SK-N-SH treated with all-trans-retinoic acid at 6 μM for 48 hours (cell line): ENCODE data around the gene CDC14B.

Experiments used
- ATAC-seq: fragments of 200-7000 bp; cut with Tn5 transposase; 3 replicates; pipeline ENCODE4 v1.9.1; 2020; ENCODE audit warnings: mild to moderate bottlenecking, moderate library complexity
- ARNTL ChIP-seq: fragments of 450-650 bp; formaldehyde crosslinking; IDR thresholded peaks from 2 replicates; pipeline ENCODE4 v1.5.0; 2020; ENCODE audit warnings: low read depth, mild to moderate bottlenecking, moderate library complexity, borderline replicate concordance
- BACH2 ChIP-seq: fragments of 250-450 bp; sonication (Bioruptor Pico); IDR thresholded peaks from 2 replicates; pipeline ENCODE4 v1.9.0; 2021; ENCODE audit warnings: mild to moderate bottlenecking, borderline replicate concordance
- ESRRG ChIP-seq: fragments of 250-450 bp; sonication (Bioruptor Pico); IDR thresholded peaks from 2 replicates; pipeline ENCODE4 v1.6.1; 2021; ENCODE audit warnings: mild to moderate bottlenecking
- GLIS3 ChIP-seq: fragments of 250-450 bp; sonication (Bioruptor Pico); IDR thresholded peaks from 2 replicates; pipeline ENCODE4 v1.5.0; 2020; ENCODE audit warnings: mild to moderate bottlenecking, moderate library complexity
- ISL1 ChIP-seq: fragments of 250-450 bp; sonication (Bioruptor Pico); IDR thresholded peaks from 2 replicates; pipeline ENCODE4 v2.1.2; 2022; ENCODE audit warnings: mild to moderate bottlenecking, moderate library complexity
- OSR1 ChIP-seq: fragments of 250-450 bp; sonication (Bioruptor Pico); IDR thresholded peaks from 2 replicates; pipeline ENCODE4 v1.8.0; 2022; ENCODE audit warnings: moderate library complexity, mild to moderate bottlenecking, inconsistent platforms
- RARB ChIP-seq: fragments of 250-450 bp; sonication (Bioruptor Pico); IDR thresholded peaks from 2 replicates; pipeline ENCODE4 v1.8.0; 2021; ENCODE audit warnings: mild to moderate bottlenecking, moderate library complexity
- SNAI2 ChIP-seq: fragments of 250-450 bp; sonication (Bioruptor Pico); IDR thresholded peaks from 2 replicates; pipeline ENCODE4 v1.5.0; 2020; ENCODE audit warnings: mild to moderate bottlenecking, moderate library complexity
- TCF4 ChIP-seq: fragments of 250-450 bp; sonication (Bioruptor Pico); IDR thresholded peaks from 2 replicates; pipeline ENCODE4 v1.8.0; 2021; ENCODE audit warnings: mild to moderate bottlenecking, moderate library complexity, borderline replicate concordance
- TOX ChIP-seq: fragments of 250-450 bp; sonication (Bioruptor Pico); IDR thresholded peaks from 2 replicates; pipeline ENCODE4 v1.8.0; 2021; ENCODE audit warnings: mild to moderate bottlenecking, moderate library complexity, borderline replicate concordance
- ZC3H10 ChIP-seq: fragments of 250-450 bp; sonication (Bioruptor Pico); IDR thresholded peaks from 2 replicates; pipeline ENCODE4 v1.5.1; 2021; ENCODE audit warnings: mild to moderate bottlenecking, moderate library complexity
- ZFP3 ChIP-seq: fragments of 250-450 bp; sonication (Bioruptor Pico); IDR thresholded peaks from 2 replicates; pipeline ENCODE4 v1.5.0; 2020; ENCODE audit warnings: mild to moderate bottlenecking, moderate library complexity
- ZFP30 ChIP-seq: fragments of 450-650 bp; formaldehyde crosslinking; IDR thresholded peaks from 2 replicates; pipeline ENCODE4 v1.5.0; 2022; ENCODE audit warnings: mild to moderate bottlenecking, moderate library complexity
- ZNF565 ChIP-seq: fragments of 450-650 bp; formaldehyde crosslinking; conservative IDR thresholded peaks from 2 replicates; pipeline ENCODE4 v1.5.0; 2020; ENCODE audit warnings: low read depth, mild to moderate bottlenecking, moderate library complexity
- ZNF70 ChIP-seq: fragments of 450-650 bp; formaldehyde crosslinking; IDR thresholded peaks from 2 replicates; pipeline ENCODE4 v1.5.0; 2020; ENCODE audit warnings: mild to moderate bottlenecking, moderate library complexity
- TF ChIP-seq, protein P1 (sequence below): fragments of 250-450 bp; sonication (Bioruptor Pico); IDR thresholded peaks from 2 replicates; pipeline ENCODE4 v1.8.0; 2020; ENCODE audit warnings: mild to moderate bottlenecking, moderate library complexity, borderline replicate concordance
- TF ChIP-seq, protein P2 (sequence below): fragments of 250-450 bp; sonication (Bioruptor Pico); IDR thresholded peaks from 2 replicates; pipeline ENCODE4 v1.5.1; 2021; ENCODE audit warnings: mild to moderate bottlenecking, moderate library complexity
- TF ChIP-seq, protein P3 (sequence below): fragments of 250-450 bp; sonication (Bioruptor Pico); IDR thresholded peaks from 2 replicates; pipeline ENCODE4 v1.5.1; 2020; ENCODE audit warnings: low read depth, mild to moderate bottlenecking, moderate library complexity

The CDC14B gene

DNA sequence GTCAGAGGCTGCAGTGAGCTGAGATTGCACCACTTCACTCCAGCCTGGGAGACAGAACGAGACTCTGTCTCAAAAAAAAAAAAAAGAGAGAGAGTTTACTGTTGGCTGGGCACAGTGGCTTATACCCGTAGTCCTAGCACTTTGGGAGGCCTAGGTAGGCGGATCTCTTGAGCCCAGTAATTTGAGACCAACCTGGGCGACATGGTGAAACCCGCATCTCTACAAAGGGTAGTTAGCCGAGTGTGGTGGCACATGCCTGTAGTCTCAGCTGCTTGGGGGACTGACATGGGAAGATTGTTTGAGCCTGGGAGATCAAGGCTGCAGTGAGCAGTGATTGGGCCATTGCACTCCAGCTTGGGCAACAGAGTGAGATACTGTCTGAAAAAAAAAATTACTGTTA is 157.1 kb downstream of the CDC14B start:
- TF ChIP-seq, protein P1, sequence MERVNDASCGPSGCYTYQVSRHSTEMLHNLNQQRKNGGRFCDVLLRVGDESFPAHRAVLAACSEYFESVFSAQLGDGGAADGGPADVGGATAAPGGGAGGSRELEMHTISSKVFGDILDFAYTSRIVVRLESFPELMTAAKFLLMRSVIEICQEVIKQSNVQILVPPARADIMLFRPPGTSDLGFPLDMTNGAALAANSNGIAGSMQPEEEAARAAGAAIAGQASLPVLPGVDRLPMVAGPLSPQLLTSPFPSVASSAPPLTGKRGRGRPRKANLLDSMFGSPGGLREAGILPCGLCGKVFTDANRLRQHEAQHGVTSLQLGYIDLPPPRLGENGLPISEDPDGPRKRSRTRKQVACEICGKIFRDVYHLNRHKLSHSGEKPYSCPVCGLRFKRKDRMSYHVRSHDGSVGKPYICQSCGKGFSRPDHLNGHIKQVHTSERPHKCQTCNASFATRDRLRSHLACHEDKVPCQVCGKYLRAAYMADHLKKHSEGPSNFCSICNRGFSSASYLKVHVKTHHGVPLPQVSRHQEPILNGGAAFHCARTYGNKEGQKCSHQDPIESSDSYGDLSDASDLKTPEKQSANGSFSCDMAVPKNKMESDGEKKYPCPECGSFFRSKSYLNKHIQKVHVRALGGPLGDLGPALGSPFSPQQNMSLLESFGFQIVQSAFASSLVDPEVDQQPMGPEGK (CRISPR knock-in tag) = no peak
- TF ChIP-seq RARB (CRISPR knock-in tag) (no peak), TCF4 (CRISPR knock-in tag) (no peak), ISL1 (CRISPR knock-in tag) (no peak)
- no peak for ATAC-seq

DNA sequence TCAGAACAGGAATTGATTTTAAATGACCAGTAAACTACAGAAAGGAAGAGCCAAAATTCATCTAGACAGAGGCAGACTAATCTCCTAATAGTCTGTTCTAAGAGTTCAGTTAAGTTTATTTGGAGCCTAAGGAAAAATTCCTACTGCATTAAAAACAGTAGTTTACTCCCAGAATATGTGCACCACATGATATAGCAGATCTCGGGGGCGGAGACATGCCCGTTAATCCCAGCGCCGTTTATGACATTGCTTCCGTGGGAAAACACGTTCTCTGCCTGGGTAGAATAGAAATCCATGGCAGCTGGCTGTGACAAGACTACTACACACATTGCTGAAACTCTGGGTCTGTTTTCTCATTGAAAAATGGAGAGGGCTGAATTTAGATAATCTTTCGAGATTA is 158.3 kb downstream of the CDC14B start:
- TF ChIP-seq ZNF565 (CRISPR knock-in tag) (no peak), TCF4 (CRISPR knock-in tag) (no peak), ZNF70 (CRISPR knock-in tag) (no peak), SNAI2 (CRISPR knock-in tag) (no peak)
- no peak for ATAC-seq

DNA sequence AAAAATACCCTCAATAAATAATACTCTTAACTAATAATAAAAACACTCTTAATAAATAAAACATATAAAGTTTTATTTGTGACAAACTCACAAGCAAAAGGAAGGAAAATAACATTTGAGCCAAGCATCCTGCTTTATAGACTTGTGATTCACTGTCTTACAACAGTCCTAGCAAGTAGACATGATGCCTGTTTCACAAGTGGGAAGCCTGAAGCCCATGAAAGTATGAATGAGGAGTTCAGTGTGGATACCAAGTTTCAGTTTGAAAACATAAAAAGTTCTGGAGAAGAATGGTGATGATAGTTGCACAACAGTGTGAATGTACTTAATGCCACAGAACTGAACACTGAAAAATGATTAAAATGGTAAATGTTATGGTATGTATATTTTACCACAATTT is 158.8 kb downstream of the CDC14B start:
- ATAC-seq = peak; percentile 59
- TF ChIP-seq, protein P1 (CRISPR knock-in tag) = no peak
- TF ChIP-seq OSR1 (no peak), ZNF565 (CRISPR knock-in tag) (no peak), SNAI2 (CRISPR knock-in tag) (no peak), RARB (CRISPR knock-in tag) (no peak), ZC3H10 (no peak), TCF4 (CRISPR knock-in tag) (no peak), ZFP30 (CRISPR knock-in tag) (no peak), ZFP3 (CRISPR knock-in tag) (no peak), GLIS3 (CRISPR knock-in tag) (no peak), TOX (CRISPR knock-in tag) (no peak), BACH2 (no peak), ESRRG (no peak), ARNTL (no peak), ISL1 (CRISPR knock-in tag) (no peak)
- TF ChIP-seq, protein P2, sequence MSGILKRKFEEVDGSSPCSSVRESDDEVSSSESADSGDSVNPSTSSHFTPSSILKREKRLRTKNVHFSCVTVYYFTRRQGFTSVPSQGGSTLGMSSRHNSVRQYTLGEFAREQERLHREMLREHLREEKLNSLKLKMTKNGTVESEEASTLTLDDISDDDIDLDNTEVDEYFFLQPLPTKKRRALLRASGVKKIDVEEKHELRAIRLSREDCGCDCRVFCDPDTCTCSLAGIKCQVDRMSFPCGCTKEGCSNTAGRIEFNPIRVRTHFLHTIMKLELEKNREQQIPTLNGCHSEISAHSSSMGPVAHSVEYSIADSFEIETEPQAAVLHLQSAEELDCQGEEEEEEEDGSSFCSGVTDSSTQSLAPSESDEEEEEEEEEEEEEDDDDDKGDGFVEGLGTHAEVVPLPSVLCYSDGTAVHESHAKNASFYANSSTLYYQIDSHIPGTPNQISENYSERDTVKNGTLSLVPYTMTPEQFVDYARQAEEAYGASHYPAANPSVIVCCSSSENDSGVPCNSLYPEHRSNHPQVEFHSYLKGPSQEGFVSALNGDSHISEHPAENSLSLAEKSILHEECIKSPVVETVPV (CRISPR knock-in tag) = no peak

DNA sequence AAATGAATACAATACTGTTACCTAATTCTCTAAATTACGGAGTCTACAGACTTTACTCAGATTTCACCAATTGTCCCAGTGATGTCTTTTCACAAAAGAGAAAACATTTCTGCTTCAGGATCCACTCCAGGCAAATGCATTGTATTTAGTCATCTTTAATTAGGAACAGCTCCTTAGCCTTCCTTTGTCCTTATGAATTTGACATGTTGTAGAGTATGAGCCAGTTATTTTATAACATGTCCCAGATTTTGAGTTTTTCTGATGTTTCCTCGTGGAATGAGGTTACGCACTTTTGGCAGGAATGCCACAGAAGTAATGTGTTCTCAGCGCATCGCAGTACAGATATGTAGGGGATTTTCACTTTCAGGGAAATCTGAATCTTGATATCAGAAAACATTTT is 159.2 kb downstream of the CDC14B start:
- TF ChIP-seq ZNF70 (CRISPR knock-in tag) (no peak), ZFP30 (CRISPR knock-in tag) (no peak)
- TF ChIP-seq, all 23 proteins: peak for 0
- ATAC-seq = peak; percentile 85

DNA sequence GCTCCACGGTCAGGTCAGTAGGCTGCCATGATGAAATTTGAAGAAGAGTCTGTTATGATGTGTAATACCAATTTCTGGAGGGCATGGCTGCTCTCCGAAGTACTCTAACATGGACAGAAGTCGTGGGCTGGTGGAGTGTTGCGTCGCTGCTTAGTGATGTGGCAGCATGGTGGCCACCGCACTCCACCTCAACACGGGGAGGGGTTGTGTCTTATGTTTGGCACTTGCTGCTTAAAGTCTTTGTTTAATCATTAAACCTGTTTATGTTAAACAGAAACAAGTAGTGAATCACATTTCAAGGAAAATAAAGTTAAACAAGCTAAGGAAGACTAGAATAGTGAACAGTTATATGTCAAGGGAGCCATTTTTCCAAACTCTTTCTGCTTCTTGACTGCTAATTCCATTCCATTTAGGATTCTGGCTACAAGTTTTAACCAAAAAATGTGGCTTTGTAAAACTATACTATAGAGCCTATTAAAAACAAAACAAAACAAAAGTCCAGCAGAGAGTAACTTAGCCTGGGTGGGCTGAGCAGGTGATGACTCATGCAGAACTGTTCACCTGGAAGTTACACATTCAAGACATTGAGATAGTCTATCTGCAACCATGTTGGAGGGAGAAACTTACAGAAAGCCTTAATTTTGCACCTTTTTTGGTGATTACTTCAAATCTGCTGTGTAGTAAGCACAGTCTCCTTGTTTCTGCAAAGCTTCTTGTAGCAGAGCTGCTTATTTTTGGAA is 160.2 kb downstream of the CDC14B start:
- no peak for ATAC-seq
- TF ChIP-seq, protein P3, sequence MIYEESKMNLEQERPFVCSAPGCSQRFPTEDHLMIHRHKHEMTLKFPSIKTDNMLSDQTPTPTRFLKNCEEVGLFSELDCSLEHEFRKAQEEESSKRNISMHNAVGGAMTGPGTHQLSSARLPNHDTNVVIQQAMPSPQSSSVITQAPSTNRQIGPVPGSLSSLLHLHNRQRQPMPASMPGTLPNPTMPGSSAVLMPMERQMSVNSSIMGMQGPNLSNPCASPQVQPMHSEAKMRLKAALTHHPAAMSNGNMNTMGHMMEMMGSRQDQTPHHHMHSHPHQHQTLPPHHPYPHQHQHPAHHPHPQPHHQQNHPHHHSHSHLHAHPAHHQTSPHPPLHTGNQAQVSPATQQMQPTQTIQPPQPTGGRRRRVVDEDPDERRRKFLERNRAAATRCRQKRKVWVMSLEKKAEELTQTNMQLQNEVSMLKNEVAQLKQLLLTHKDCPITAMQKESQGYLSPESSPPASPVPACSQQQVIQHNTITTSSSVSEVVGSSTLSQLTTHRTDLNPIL = no peak
- TF ChIP-seq ZNF565 (CRISPR knock-in tag) = no peak
- TF ChIP-seq ZFP30 (CRISPR knock-in tag) = no peak
- TF ChIP-seq, protein P2 (CRISPR knock-in tag) = no peak
- no peak for TF ChIP-seq OSR1
- TF ChIP-seq ESRRG = no peak
- TF ChIP-seq, all 23 proteins: peak for 0
